DOHH2 (cell line): Measurements from ENCODE around the gene LRMDA.

ENCODE experiments used
- H3F3A ChIP-seq: fragments of 200-600 bp; sonication (generic), shearing (Covaris generic); 2 replicates; pipeline ENCODE4 v1.6.0; 2016; ENCODE audit warnings: antibody characterized with exemption, mild to moderate bottlenecking; ENCODE audit not compliant: control insufficient read depth, insufficient read depth
- H3K27ac ChIP-seq: fragments of 200-600 bp; sonication (generic); 2 replicates; pipeline ENCODE4 v1.5.1; 2014; ENCODE audit warnings: low read depth, mild to moderate bottlenecking, low read length, moderate library complexity
- H3K27me3 ChIP-seq: fragments of 200-600 bp; sonication (generic); 2 replicates; pipeline ENCODE4 v1.6.1; 2014; ENCODE audit warnings: mild to moderate bottlenecking, low read length, mixed read lengths; ENCODE audit not compliant: control insufficient read depth
- H3K36me3 ChIP-seq: fragments of 200-600 bp; sonication (generic); 2 replicates; pipeline ENCODE4 v1.6.1; 2014; ENCODE audit warnings: mild to moderate bottlenecking, low read length, moderate library complexity, mixed read lengths; ENCODE audit not compliant: control insufficient read depth
- H3K4me1 ChIP-seq: fragments of 200-600 bp; sonication (generic); 2 replicates; pipeline ENCODE4 v1.6.1; 2014; ENCODE audit warnings: mild to moderate bottlenecking, low read length, mixed read lengths; ENCODE audit not compliant: control insufficient read depth
- H3K4me2 ChIP-seq: fragments of 200-600 bp; sonication (generic); 2 replicates; pipeline ENCODE4 v1.6.0; 2014; ENCODE audit warnings: mild to moderate bottlenecking, low read length, moderate library complexity
- H3K4me3 ChIP-seq: fragments of 200-600 bp; sonication (generic); 2 replicates; pipeline ENCODE4 v1.5.1; 2014; ENCODE audit warnings: mild to moderate bottlenecking, low read length, mixed read lengths
- H3K79me2 ChIP-seq: fragments of 200-600 bp; sonication (generic); 2 replicates; pipeline ENCODE4 v1.6.1; 2014; ENCODE audit warnings: mild to moderate bottlenecking, low read length, mixed read lengths; ENCODE audit not compliant: control insufficient read depth
- H3K9me2 ChIP-seq: fragments of 200-600 bp; sonication (generic); replicated peaks from 2 replicates; pipeline ENCODE4 v1.6.1; 2014; ENCODE audit warnings: mild to moderate bottlenecking, low read length, mixed read lengths; ENCODE audit not compliant: control insufficient read depth
- H3K9me3 ChIP-seq: fragments of 200-600 bp; sonication (generic); 2 replicates; pipeline ENCODE4 v1.6.1; 2014; ENCODE audit warnings: antibody characterized with exemption, low read length, mixed read lengths; ENCODE audit not compliant: control insufficient read depth, insufficient read depth
- H4K20me1 ChIP-seq: fragments of 200-600 bp; sonication (generic); 2 replicates; pipeline ENCODE4 v1.6.0; 2014; ENCODE audit warnings: low read depth, mild to moderate bottlenecking, antibody characterized with exemption, low read length, moderate library complexity; ENCODE audit not compliant: control insufficient read depth, insufficient read depth
- EZH2phosphoT487 ChIP-seq: fragments of 200-600 bp; sonication (generic); IDR thresholded peaks from 2 replicates; pipeline ENCODE4 v1.6.1; 2017; ENCODE audit warnings: borderline replicate concordance, mild to moderate bottlenecking, antibody characterized with exemption, low read length, moderate library complexity, mixed read lengths
- TF ChIP-seq, protein P1 (sequence below): fragments of 200-600 bp; sonication (generic); IDR thresholded peaks from one replicate; pipeline ENCODE4 v1.5.1; 2014; ENCODE audit warnings: antibody characterized with exemption, mild to moderate bottlenecking, low read depth, low read length; ENCODE audit not compliant: poor library complexity, severe bottlenecking

LRMDA gene

DNA sequence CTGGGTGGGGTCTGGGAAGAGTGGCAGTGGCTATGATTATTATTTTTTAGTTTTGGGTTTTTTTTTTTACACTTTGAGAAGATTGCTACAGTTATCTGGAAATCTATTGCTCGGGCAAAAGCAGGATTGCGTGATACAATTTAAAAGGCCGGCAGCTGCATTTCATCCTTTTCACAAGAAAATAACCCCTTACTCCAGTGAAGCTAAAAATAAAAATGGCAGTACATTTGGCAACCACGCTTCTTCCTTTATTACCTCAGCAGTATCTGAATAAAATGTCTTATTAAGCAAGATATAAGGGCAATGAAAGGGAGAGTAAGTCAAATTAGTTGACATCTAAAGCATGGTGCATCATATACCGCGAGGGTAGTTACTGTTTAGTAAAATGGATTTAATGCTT, 496.8 kb downstream of the LRMDA start:
- Histone ChIP-seq H3K36me3 (no peaks in the 10 kb centered on the region), H3K27ac (no peak overlapping the region), H3K27me3 (no peaks in the 10 kb centered on the region), H3F3A (no peaks in the 10 kb centered on the region), H3K4me2 (no peak overlapping the region), H3K4me1 (no peaks in the 10 kb centered on the region), H3K9me2 (no peaks in the 10 kb centered on the region), H3K79me2 (no peaks in the 10 kb centered on the region), H4K20me1 (no peaks in the 10 kb centered on the region), H3K9me3 (no peaks in the 10 kb centered on the region), H3K4me3 (no peak overlapping the region)
- no peak for TF ChIP-seq EZH2phosphoT487
- TF ChIP-seq, protein P1, sequence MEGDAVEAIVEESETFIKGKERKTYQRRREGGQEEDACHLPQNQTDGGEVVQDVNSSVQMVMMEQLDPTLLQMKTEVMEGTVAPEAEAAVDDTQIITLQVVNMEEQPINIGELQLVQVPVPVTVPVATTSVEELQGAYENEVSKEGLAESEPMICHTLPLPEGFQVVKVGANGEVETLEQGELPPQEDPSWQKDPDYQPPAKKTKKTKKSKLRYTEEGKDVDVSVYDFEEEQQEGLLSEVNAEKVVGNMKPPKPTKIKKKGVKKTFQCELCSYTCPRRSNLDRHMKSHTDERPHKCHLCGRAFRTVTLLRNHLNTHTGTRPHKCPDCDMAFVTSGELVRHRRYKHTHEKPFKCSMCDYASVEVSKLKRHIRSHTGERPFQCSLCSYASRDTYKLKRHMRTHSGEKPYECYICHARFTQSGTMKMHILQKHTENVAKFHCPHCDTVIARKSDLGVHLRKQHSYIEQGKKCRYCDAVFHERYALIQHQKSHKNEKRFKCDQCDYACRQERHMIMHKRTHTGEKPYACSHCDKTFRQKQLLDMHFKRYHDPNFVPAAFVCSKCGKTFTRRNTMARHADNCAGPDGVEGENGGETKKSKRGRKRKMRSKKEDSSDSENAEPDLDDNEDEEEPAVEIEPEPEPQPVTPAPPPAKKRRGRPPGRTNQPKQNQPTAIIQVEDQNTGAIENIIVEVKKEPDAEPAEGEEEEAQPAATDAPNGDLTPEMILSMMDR: no peak

DNA sequence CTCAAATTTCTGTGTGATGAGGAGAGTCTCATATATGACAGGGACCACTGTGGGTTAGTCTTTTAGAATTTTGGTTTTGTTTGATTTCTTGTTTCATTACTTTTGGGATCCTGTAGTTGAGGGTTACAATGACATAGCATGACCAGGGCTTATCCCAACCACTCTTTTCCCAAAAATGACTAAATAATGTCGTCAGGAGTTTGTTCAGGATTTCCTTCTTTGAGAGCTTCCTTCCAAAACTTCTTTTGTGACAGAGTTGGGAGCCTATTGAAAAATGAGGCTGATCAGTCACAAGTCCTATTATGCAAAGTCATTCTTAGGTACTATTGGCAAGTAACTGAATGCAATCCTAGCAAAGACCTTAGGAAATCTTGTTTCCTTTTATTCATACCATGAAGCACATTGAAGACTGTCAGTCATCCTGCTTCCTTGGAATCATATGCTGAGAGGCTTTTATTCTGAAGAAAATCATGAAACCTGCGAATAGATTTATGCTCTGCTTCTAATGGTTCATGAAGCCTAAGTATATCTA, 498.3 kb downstream of the LRMDA start:
- Histone ChIP-seq H3K9me3 (no peaks in the 10 kb centered on the region), H3K27ac (no peak overlapping the region), H3K36me3 (no peaks in the 10 kb centered on the region), H3K9me2 (no peaks in the 10 kb centered on the region; the same call in 1 of the 2 replicates), H3K27me3 (no peaks in the 10 kb centered on the region), H3K79me2 (no peaks in the 10 kb centered on the region), H4K20me1 (no peaks in the 10 kb centered on the region), H3K4me3 (no peak overlapping the region), H3K4me2 (no peak overlapping the region), H3F3A (no peaks in the 10 kb centered on the region), H3K4me1 (no peaks in the 10 kb centered on the region)
- TF ChIP-seq, protein P1: no peak
- TF ChIP-seq EZH2phosphoT487: no peak

DNA sequence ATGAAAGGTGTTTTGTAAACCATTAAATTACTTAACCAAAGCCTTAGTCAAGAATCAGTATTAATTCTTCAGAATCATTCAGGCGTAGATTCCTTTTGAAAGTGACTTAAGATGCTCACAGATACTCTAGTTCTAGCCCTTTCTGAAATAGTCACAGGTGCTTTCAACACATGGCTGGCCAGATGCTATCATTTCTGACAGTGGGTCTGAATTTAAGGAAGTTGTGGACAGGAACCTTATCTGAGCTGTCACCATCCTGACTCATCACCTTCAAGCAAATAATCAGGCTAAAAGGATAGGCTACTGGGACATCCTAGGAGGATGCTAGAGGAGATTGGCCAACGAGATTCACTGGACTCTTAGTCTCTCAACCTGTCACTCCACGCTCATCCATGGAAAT, 501.5 kb downstream of the LRMDA start:
- Histone ChIP-seq H3K9me3 (no peaks in the 10 kb centered on the region), H3K27me3 (no peaks in the 10 kb centered on the region), H3K4me1 (no peaks in the 10 kb centered on the region), H3K4me3 (no peak overlapping the region), H3K79me2 (no peaks in the 10 kb centered on the region), H4K20me1 (no peaks in the 10 kb centered on the region), H3K9me2 (no peaks in the 10 kb centered on the region; the same call in 1 of the 2 replicates), H3F3A (no peaks in the 10 kb centered on the region), H3K27ac (no peak overlapping the region), H3K36me3 (no peaks in the 10 kb centered on the region), H3K4me2 (no peak overlapping the region)
- no peak for TF ChIP-seq EZH2phosphoT487
- TF ChIP-seq, protein P1: no peak

DNA sequence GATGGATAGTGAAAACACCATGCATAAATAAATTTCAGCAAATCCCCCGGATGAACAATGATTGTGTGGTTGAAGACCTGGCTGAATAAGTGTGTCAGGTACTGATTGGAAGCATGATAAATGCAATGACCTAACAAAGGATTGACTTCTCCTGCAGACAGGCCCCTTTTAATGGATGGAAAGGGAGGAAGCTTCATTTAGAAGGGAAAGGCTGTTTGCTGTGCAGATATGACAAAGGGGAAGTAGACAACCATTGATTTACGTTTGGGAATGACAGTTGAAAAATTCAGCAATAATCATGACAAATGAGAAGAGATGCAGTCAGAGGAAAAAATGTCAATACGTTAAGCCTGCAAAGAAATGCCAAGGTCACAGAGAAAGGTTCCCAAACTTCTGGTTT, 503.8 kb downstream of the LRMDA start:
- Histone ChIP-seq H3K9me3 (no peaks in the 10 kb centered on the region), H3K27me3 (no peaks in the 10 kb centered on the region), H3F3A (no peaks in the 10 kb centered on the region), H4K20me1 (no peaks in the 10 kb centered on the region), H3K9me2 (no peaks in the 10 kb centered on the region; the same call in 1 of the 2 replicates), H3K27ac (no peak overlapping the region), H3K36me3 (no peaks in the 10 kb centered on the region), H3K79me2 (no peaks in the 10 kb centered on the region), H3K4me2 (no peak overlapping the region), H3K4me1 (no peaks in the 10 kb centered on the region), H3K4me3 (no peak overlapping the region)
- TF ChIP-seq, protein P1: no peak
- no peak for TF ChIP-seq EZH2phosphoT487
